Islet precursor cell (in vitro differentiated cells): ENCODE data around the gene GLYATL2.

ENCODE experiments used
- DNase-seq: peaks from one replicate; pipeline ENCODE4 v3.0.0-alpha.2; 2018

GLYATL2 gene

GRCh38 chr11:58796333-58796732 is 48.2 kb downstream of the GLYATL2 start:
- no peak for DNase-seq

DNA sequence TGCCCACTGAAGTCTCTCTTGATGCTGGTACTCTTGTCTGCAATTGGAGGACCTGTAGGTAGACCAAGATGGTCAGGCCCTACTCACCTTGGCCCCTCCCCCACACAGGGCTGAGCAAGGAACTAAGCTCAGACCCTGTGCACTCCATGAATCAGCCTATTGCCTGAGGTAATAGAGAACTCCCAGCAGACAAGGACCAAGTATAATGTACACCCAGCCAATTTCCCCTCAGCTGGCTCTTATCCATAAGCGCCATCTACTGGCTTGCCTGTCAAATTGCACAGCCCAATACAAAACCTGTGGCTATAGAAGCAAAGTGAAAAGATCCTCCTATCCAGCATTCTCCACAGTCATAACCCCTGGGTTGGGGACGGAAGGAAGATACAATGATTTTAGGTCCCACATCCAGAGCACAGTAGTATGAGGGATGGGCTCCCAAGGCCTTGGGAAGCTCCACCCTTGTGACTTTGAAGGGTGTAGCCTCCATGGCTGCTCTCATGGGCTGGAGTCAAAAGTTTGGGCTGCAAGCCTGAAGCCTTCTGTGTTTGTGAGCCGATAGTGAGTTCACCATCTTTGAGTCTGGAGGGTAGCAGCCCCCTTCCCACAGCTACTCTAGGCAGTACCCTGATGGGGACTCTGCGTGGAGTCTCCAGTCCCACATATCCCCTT is 56.0 kb downstream of the GLYATL2 start:
- peak; percentile 66 for DNase-seq

DNA sequence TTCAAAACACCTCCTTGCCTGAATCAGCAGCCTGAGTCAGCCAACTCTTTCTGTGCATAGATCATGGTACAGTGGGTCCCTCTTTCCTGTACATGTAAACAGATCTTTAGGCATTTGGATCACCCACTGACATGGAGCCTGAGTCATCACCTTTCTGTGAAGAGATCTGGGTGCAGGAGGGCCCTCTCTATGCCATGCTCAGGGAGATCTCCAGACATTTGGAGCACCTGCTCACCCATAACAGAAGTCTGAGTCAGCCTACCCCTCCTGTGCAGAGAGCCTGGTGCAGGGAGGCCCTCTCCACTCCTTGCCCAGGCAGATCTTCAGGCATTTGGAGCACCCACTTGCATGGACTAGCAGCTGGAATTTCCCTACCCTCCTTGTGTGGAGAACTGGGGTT is 56.6 kb downstream of the GLYATL2 start:
- DNase-seq = no peak

- no peak for DNase-seq
Measured at GRCh38 chr11:58786693-58787092, 57.8 kb downstream of the GLYATL2 start.

DNA sequence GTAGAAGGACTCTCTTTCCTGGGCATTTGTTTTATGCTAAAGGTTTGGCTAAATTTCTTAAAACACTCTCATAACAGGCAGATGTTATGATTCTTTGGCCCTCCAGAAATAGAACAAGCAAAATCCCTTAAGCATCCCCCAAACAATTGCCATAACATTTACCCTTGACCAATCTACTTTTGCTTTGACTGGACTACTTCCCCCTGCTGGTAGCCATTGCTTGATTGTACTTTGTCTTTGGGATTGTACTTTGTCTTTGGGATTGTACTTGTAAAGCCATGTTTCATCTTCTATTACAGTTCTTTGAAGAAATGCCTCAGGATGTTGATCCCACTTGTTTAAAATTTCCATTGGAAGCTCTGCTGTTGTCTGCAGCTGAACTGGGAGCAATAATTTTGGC is 59.5 kb downstream of the GLYATL2 start:
- DNase-seq = no peak
